ENCODE measurements around the gene FCHSD2. TPM values are rescaled to one million over a fixed set of nuclear protein-coding genes. Genes with fewer than 3 reads are reported as not detected.

Gene FCHSD2
- total and polyA plus RNA-seq, 2 of the 13 experiments (the other 11 are each of a cell fraction or from before 2014, with no cell fraction given), result 20.5 to 24.8 TPM

GRCh38 chr11:73152861-73153483 is 10.9 kb upstream of the FCHSD2 start (continued):
- no peak for TF ChIP-seq ZUFSP (CRISPR knock-in tag; IDR thresholded peaks at IDR 0.05; ENCODE audit: borderline replicate concordance)
- TF ChIP-seq POLR2A (IDR thresholded peaks at IDR 0.05; ENCODE audit: insufficient read depth in 1 of 2, low read depth in 2 of 2, low read length in 2 of 2), result no peak
- TF ChIP-seq PREB (CRISPR knock-in tag; IDR thresholded peaks at IDR 0.05), result no peak
- TF ChIP-seq SOX6 (IDR thresholded peaks at IDR 0.05), result no peak
- TF ChIP-seq SOX6 (CRISPR knock-in tag; IDR thresholded peaks at IDR 0.05), result 0 out of 2 replicates have a peak, but pooled peaks have one; percentile 27
- no peak for TF ChIP-seq MTF1 (CRISPR knock-in tag; IDR thresholded peaks at IDR 0.05)
- no peak for TF ChIP-seq ZNF446 (CRISPR knock-in tag; IDR thresholded peaks at IDR 0.05)
- TF ChIP-seq MAFK (conservative IDR thresholded peaks at IDR 0.05 in 1 of 2, IDR thresholded peaks at IDR 0.05 in 1 of 2; ENCODE audit: low read length in 2 of 2), result no peak
- TF ChIP-seq SRSF9 (IDR thresholded peaks at IDR 0.05; ENCODE audit: borderline replicate concordance, insufficient read depth, low read depth, low read length, poor library complexity, severe bottlenecking), result no peak
- peak; percentile 90 for TF ChIP-seq SIX4 (CRISPR knock-in tag; IDR thresholded peaks at IDR 0.05)
- no peak for TF ChIP-seq CEBPZ (IDR thresholded peaks at IDR 0.05; ENCODE audit: low read length)
- no peak for TF ChIP-seq PHB2 (IDR thresholded peaks at IDR 0.05; ENCODE audit: partially characterized antibody)
- TF ChIP-seq RXRB (CRISPR knock-in tag; IDR thresholded peaks at IDR 0.05; ENCODE audit: borderline replicate concordance), result no peak
- peak; percentile 82 for TF ChIP-seq HNF4A (CRISPR knock-in tag; IDR thresholded peaks at IDR 0.05)
- TF ChIP-seq NCOA5 (CRISPR knock-in tag; IDR thresholded peaks at IDR 0.05), result no peak
- peak; percentile 46; the same call in 1 of the 2 replicates for TF ChIP-seq ZFX (CRISPR knock-in tag; IDR thresholded peaks at IDR 0.05; ENCODE audit: low read depth)
- no peak for TF ChIP-seq ZNF703 (CRISPR knock-in tag; IDR thresholded peaks at IDR 0.05; ENCODE audit: borderline replicate concordance)
- TF ChIP-seq HMGXB4 (CRISPR knock-in tag; IDR thresholded peaks at IDR 0.05; ENCODE audit: borderline replicate concordance in 1 of 2, low read depth in 1 of 2), result no peak
- TF ChIP-seq ATF1 (CRISPR knock-in tag; IDR thresholded peaks at IDR 0.05), result no peak
- TF ChIP-seq ZFP36 (IDR thresholded peaks at IDR 0.05; ENCODE audit: borderline replicate concordance, low read depth, low read length, partially characterized antibody), result no peak
- TF ChIP-seq ZMYM3 (CRISPR knock-in tag; IDR thresholded peaks at IDR 0.05), result 0 out of 2 replicates have a peak, but pooled peaks have one; percentile 16
